ENCODE results near the gene SNCAIP.

- TF ChIP-seq FOXP2 (optimal IDR thresholded peaks at IDR 0.05; ENCODE audit: control extremely low read depth, extremely low read length, insufficient read depth) (no peak), EZH2 (IDR thresholded peaks at IDR 0.05) (no peak), POLR2AphosphoS5 (IDR thresholded peaks at IDR 0.05; ENCODE audit: borderline replicate concordance, low read depth, low read length) (no peak)
Measured at GRCh38 chr5:122493091-122494021, 181.3 kb downstream of the SNCAIP start.

Data from SK-N-MC (cell line).